ENCODE measurements around the gene POGK.
"Not testable (repeated sequence)": the region's sequence is repeated elsewhere in the genome, so short reads cannot be mapped to it uniquely, and the experiment has no call there.

The POGK gene

GRCh38 chr1:166838766-166839599 lies at the start of gene POGK:
TSS of gene POGK (plus strand) at chr1:166839475. CDS start at chr1:166840957, 1,482 bp downstream.
- peak; percentile 67 for DNase-seq

GRCh38 chr1:166796620-166797236 lies 42.5 kb upstream of the POGK start:
- no peak for DNase-seq

- DNase-seq: no peak
Measured at GRCh38 chr1:166808952-166809351, 30.3 kb upstream of the POGK start.

GRCh38 chr1:166811691-166812090 lies 27.6 kb upstream of the POGK start:
- DNase-seq: no peak

- no peak for DNase-seq
Measured at GRCh38 chr1:166813508-166814223, 25.6 kb upstream of the POGK start.

- DNase-seq: no peak
Measured at GRCh38 chr1:166814611-166815010, 24.7 kb upstream of the POGK start.

- DNase-seq: no peak
Measured at GRCh38 chr1:166819974-166820373, 19.3 kb upstream of the POGK start.

GRCh38 chr1:166822385-166822784 lies 16.9 kb upstream of the POGK start:
- no peak for DNase-seq

GRCh38 chr1:166827426-166827825 lies 11.8 kb upstream of the POGK start:
- no peak for DNase-seq

- not testable (repeated sequence) for DNase-seq
Measured at GRCh38 chr1:166829762-166830161, 9.5 kb upstream of the POGK start.

- DNase-seq: no peak
Measured at GRCh38 chr1:166836733-166837132, 2.5 kb upstream of the POGK start.

GRCh38 chr1:166839600-166840308 lies 479 bp downstream of the POGK start:
- no peak for DNase-seq

GRCh38 chr1:166840309-166841274 lies 1.3 kb downstream of the POGK start:
- DNase-seq: no peak

- DNase-seq: no peak
Measured at GRCh38 chr1:166843322-166843721, 4.0 kb downstream of the POGK start.

GRCh38 chr1:166843769-166844596 lies 4.7 kb downstream of the POGK start:
- no peak for DNase-seq

- DNase-seq: no peak
Measured at GRCh38 chr1:166844791-166845190, 5.5 kb downstream of the POGK start.

GRCh38 chr1:166848193-166848592 lies 8.9 kb downstream of the POGK start:
- DNase-seq: no peak

- no peak for DNase-seq
Measured at GRCh38 chr1:166849135-166849534, 9.9 kb downstream of the POGK start.

GRCh38 chr1:166852918-166853317 lies 13.6 kb downstream of the POGK start:
- no peak for DNase-seq

- no peak for DNase-seq
Measured at GRCh38 chr1:166855558-166855957, 16.3 kb downstream of the POGK start.

GRCh38 chr1:166857995-166858394 lies 18.7 kb downstream of the POGK start:
- no peak for DNase-seq
